Memory B cell (primary cell): ENCODE measurements around the gene ST7.

Experiments
- ATAC-seq: fragments of 150-1000 bp; cut with Tn5 transposase; 2 replicates; pipeline ENCODE4 v1.10.0; 2021; ENCODE audit warnings: low read depth, mild to moderate bottlenecking, moderate library complexity
- DNase-seq, 2 donors: peaks; one replicate each; pipeline ENCODE4 v3.0.0; 2022; ENCODE audit warnings: low spot score in 2 of 2
- H3K27ac Mint-ChIP-seq: one replicate; pipeline ENCODE4 v1.8.0; 2022; ENCODE audit warnings: mild to moderate bottlenecking, moderate library complexity, mixed read lengths
- H3K27me3 Mint-ChIP-seq: one replicate; pipeline ENCODE4 v1.8.0; 2022; ENCODE audit warnings: mixed read lengths
- H3K36me3 Mint-ChIP-seq: one replicate; pipeline ENCODE4 v1.8.0; 2022; ENCODE audit warnings: mild to moderate bottlenecking, mixed read lengths
- H3K4me1 Mint-ChIP-seq: one replicate; pipeline ENCODE4 v1.8.0; 2022; ENCODE audit warnings: mixed read lengths
- H3K4me3 Mint-ChIP-seq: one replicate; pipeline ENCODE4 v1.8.0; 2022; ENCODE audit warnings: mild to moderate bottlenecking, moderate library complexity, mixed read lengths
- H3K9me3 Mint-ChIP-seq: one replicate; pipeline ENCODE4 v1.8.0; 2022; ENCODE audit warnings: mixed read lengths

ST7 gene

DNA sequence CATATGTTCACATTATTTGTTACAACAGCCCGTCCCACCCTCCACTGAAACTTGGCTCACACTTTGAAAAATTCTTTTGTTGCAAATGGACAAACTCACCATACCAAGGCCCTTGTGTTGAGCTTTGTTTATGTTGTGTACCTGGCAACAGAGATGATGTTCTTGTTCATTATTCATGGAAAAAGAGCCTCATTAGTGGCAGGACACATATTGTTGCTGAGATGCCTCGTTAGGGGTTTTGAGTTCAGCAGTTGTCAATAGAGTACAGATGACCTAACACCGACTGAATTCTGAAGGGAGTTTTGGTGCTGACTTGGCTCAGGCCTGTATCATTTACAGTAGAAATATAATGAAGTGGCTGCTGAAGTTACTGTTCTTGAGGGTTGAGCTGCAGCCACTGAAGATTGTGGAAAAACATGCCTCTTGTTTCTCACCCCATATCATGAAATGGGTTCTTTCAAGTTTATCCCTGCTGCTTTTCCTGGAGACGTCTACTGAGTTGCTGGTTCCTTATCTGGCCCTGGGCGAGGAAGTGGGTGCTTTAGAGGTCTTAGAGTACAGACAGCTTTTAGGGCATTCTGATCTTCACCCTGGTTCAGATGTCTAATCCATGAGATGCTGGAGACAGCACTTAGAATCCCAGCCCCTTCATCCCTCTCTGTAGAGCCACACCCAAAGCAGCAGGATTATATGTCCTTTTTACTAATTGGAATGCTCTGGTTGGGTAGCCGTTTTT lies 219.9 kb downstream of the ST7 start:
- no peak for DNase-seq
- Mint-ChIP-seq H3K27ac (no peak overlapping the region), H3K27me3 (no peaks in the 10 kb centered on the region), H3K4me1 (no peaks in the 10 kb centered on the region), H3K4me3 (no peak overlapping the region), H3K9me3 (no peaks in the 10 kb centered on the region), H3K36me3 (peaks cover 21% of the 10 kb centered on the region)
- ATAC-seq: no peak

- Mint-ChIP-seq H3K27me3 (no peaks in the 10 kb centered on the region), H3K4me3 (no peak overlapping the region), H3K27ac (no peak overlapping the region), H3K4me1 (no peaks in the 10 kb centered on the region), H3K9me3 (no peaks in the 10 kb centered on the region), H3K36me3 (peaks cover 21% of the 10 kb centered on the region)
- DNase-seq: no peak
- no peak for ATAC-seq
Observed at GRCh38 chr7:117176206-117176605, 222.9 kb downstream of the ST7 start.

DNA sequence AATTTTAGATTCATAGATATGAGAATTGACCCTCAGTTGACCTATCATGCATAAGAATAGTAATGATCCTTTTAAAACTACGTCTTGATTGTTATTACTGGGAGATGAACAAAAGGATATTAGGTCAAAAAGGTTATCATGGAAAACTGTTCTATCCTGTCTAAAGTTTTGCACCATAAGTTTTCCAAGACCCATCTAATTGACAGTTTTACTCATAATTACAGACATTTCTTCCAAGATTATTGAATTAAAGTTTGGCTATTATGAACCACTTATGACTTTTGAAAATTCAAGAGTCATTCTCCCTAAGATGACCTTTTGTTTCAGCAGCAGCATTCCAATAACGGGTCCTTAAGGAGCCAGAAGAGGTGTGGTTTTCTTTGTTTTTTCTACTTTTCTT lies 225.3 kb downstream of the ST7 start:
- DNase-seq (no peak), ATAC-seq (no peak)
- peaks cover 2% of the 10 kb centered on the region for H3K9me3 Mint-ChIP-seq
- no peaks in the 10 kb centered on the region for H3K27me3 Mint-ChIP-seq
- no peaks in the 10 kb centered on the region for H3K4me1 Mint-ChIP-seq
- H3K4me3 Mint-ChIP-seq: no peak overlapping the region
- H3K27ac Mint-ChIP-seq: no peak overlapping the region
- peaks cover 17% of the 10 kb centered on the region for H3K36me3 Mint-ChIP-seq

GRCh38 chr7:117179701-117180100 lies 226.4 kb downstream of the ST7 start:
- Mint-ChIP-seq H3K36me3 (peaks cover 21% of the 10 kb centered on the region), H3K4me1 (no peaks in the 10 kb centered on the region), H3K27ac (no peak overlapping the region), H3K4me3 (no peak overlapping the region), H3K9me3 (peaks cover 3% of the 10 kb centered on the region), H3K27me3 (no peaks in the 10 kb centered on the region)
- DNase-seq: no peak
- no peak for ATAC-seq

DNA sequence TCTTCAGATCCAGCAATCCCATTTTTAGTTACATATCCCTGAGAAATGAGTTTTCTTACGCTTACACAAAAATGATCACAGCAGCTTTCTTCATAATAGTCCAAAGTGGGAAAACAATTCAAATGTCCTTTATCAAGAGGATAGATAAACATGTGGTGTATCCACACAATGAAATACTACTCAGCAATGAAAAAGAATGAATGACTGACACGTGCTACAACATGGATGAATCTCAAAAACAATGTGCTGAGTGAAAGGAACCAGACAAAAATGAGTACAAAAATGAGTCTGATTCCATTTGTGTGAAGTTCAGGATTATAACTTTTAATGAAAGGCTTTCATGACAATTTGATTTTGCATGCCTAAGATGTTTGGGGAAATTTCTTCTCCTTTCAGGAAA lies 230.4 kb downstream of the ST7 start:
- no peak overlapping the region for H3K4me3 Mint-ChIP-seq
- ATAC-seq (no peak), DNase-seq (no peak)
- no peaks in the 10 kb centered on the region for H3K27me3 Mint-ChIP-seq
- H3K9me3 Mint-ChIP-seq: peaks cover 3% of the 10 kb centered on the region
- no peak overlapping the region for H3K27ac Mint-ChIP-seq
- H3K4me1 Mint-ChIP-seq: no peaks in the 10 kb centered on the region
- H3K36me3 Mint-ChIP-seq: peaks cover 17% of the 10 kb centered on the region

DNA sequence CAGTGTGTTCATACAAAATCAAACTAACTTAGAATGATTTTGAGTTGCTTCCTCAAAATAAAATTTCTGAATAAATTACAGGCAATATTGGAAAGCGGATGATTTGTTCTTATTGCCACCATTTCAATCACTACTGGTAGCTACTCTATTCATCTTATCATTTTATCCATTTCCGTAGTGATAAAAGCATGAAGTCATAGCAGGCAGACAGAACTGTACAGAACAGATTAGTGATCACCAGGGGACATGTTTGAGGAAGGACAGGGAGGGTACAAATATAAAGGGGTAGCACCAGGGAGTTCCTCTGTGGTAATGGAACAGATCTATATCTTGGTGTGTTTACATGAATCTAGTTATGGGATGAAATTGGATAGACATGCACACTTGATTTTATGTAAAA lies 231.1 kb downstream of the ST7 start:
- Mint-ChIP-seq H3K27ac (no peak overlapping the region), H3K27me3 (no peaks in the 10 kb centered on the region), H3K36me3 (peaks cover 17% of the 10 kb centered on the region), H3K4me1 (no peaks in the 10 kb centered on the region), H3K9me3 (peaks cover 3% of the 10 kb centered on the region), H3K4me3 (no peak overlapping the region)
- DNase-seq: no peak
- no peak for ATAC-seq

- no peak overlapping the region for H3K27ac Mint-ChIP-seq
- H3K36me3 Mint-ChIP-seq: peaks cover 23% of the 10 kb centered on the region
- ATAC-seq: no peak
- peaks cover 3% of the 10 kb centered on the region for H3K9me3 Mint-ChIP-seq
- H3K27me3 Mint-ChIP-seq: no peaks in the 10 kb centered on the region
- no peaks in the 10 kb centered on the region for H3K4me1 Mint-ChIP-seq
- DNase-seq: no peak
- no peak overlapping the region for H3K4me3 Mint-ChIP-seq
Observed at GRCh38 chr7:117185124-117185523, 231.8 kb downstream of the ST7 start.

GRCh38 chr7:117186218-117187010 lies 233.1 kb downstream of the ST7 start:
- Mint-ChIP-seq H3K9me3 (peaks cover 3% of the 10 kb centered on the region), H3K27ac (no peak overlapping the region), H3K4me3 (no peak overlapping the region), H3K36me3 (peaks cover 26% of the 10 kb centered on the region), H3K27me3 (no peaks in the 10 kb centered on the region), H3K4me1 (no peaks in the 10 kb centered on the region)
- DNase-seq (no peak), ATAC-seq (no peak)

GRCh38 chr7:117188376-117188775 lies 235.1 kb downstream of the ST7 start:
- H3K4me3 Mint-ChIP-seq: no peak overlapping the region
- H3K27me3 Mint-ChIP-seq: no peaks in the 10 kb centered on the region
- ATAC-seq (no peak), DNase-seq (no peak)
- H3K36me3 Mint-ChIP-seq: peaks cover 20% of the 10 kb centered on the region
- H3K9me3 Mint-ChIP-seq: peaks cover 3% of the 10 kb centered on the region
- H3K27ac Mint-ChIP-seq: no peak overlapping the region
- H3K4me1 Mint-ChIP-seq: no peaks in the 10 kb centered on the region

DNA sequence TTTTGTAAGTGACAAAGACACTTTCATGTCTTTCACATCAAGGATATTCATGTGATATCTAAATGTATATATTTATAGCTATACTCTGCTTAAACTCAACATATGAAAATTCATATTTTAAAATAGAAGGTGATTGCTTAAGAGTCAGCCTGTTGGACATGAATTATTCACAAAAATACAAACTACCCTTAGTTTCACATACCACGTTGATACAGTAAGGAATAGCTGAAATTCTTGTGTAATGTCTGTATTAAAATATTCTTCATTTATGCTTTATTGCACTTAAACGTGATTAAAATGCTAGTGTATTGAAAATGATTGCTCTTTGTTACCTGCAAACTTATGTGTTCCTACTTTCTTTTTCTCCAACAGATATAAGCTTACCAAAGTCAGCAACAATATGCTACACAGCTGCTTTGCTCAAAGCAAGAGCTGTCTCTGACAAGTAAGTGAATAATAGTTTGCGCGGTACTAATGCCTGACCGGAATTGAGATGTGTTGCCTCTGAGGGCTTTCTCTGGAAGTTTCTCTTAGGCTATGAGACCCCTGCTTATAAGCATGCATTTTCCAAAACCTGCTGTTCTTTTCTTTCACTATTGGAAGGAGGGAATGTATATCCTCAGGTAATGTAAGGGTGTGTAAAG lies 235.8 kb downstream of the ST7 start:
- Mint-ChIP-seq H3K4me3 (no peak overlapping the region), H3K4me1 (no peaks in the 10 kb centered on the region), H3K9me3 (no peaks in the 10 kb centered on the region), H3K27me3 (no peaks in the 10 kb centered on the region), H3K36me3 (peaks cover 17% of the 10 kb centered on the region), H3K27ac (no peak overlapping the region)
- ATAC-seq (no peak), DNase-seq (no peak)

DNA sequence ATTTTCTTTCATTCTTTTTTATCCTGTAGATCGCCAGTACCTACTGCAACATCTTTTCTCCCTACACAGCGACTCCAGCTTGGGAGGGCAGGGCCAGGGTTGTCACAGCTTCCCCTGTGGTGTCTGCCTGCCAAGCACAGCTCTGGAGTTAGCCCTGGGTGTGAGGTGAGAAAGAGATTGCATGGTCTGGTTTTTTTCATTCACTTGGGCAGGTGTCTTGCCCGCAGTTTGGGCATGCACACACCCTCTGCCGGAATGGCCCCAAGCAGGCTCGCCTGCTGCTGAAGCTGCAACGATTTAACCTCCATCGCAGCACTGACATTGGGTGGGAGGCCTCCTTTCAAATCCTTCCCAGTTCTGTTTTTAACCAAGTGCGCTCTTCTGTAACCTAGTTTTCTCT lies 236.8 kb downstream of the ST7 start:
- H3K9me3 Mint-ChIP-seq: no peaks in the 10 kb centered on the region
- ATAC-seq (no peak), DNase-seq (no peak)
- H3K27me3 Mint-ChIP-seq: no peaks in the 10 kb centered on the region
- H3K4me1 Mint-ChIP-seq: no peaks in the 10 kb centered on the region
- no peak overlapping the region for H3K4me3 Mint-ChIP-seq
- H3K27ac Mint-ChIP-seq: no peak overlapping the region
- H3K36me3 Mint-ChIP-seq: peaks cover 23% of the 10 kb centered on the region

DNA sequence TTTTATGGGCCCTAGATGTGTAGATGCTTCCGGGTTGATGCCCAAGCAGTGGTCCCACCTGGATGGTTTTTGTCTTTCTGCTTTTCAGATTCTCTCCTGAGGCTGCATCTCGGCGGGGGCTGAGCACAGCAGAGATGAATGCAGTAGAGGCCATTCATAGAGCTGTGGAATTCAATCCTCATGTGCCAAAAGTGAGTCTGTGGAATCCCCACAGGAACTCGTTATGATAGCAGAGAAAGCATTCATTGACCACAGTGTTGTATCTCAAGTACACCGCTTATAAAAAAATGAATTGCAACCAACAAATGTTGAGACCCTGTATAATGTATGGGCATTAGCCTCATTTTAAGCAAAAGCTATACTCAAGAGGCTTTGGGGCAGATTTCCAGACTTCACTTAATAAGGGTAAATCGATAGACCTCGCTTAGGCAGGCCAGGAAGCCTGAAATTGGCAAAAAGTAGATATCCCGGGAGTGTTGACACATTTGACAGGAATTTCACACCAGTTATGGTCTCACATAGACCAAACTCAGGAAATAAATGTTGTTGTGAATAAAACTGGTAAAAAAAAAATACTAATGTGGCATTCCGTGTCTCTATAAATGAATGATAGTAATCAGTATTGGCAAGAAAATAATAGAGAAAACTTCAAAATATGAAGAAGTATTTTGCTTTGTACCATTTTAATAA lies 237.6 kb downstream of the ST7 start:
- Mint-ChIP-seq H3K4me1 (no peaks in the 10 kb centered on the region), H3K36me3 (peaks cover 28% of the 10 kb centered on the region), H3K9me3 (peaks cover 2% of the 10 kb centered on the region), H3K27ac (no peak overlapping the region), H3K4me3 (no peak overlapping the region), H3K27me3 (no peaks in the 10 kb centered on the region)
- DNase-seq: no peak
- ATAC-seq: no peak

GRCh38 chr7:117192108-117192507 lies 238.8 kb downstream of the ST7 start:
- peaks cover 28% of the 10 kb centered on the region for H3K36me3 Mint-ChIP-seq
- H3K27me3 Mint-ChIP-seq: no peaks in the 10 kb centered on the region
- no peak overlapping the region for H3K4me3 Mint-ChIP-seq
- ATAC-seq (no peak), DNase-seq (no peak)
- H3K27ac Mint-ChIP-seq: no peak overlapping the region
- H3K9me3 Mint-ChIP-seq: peaks cover 2% of the 10 kb centered on the region
- H3K4me1 Mint-ChIP-seq: no peaks in the 10 kb centered on the region

DNA sequence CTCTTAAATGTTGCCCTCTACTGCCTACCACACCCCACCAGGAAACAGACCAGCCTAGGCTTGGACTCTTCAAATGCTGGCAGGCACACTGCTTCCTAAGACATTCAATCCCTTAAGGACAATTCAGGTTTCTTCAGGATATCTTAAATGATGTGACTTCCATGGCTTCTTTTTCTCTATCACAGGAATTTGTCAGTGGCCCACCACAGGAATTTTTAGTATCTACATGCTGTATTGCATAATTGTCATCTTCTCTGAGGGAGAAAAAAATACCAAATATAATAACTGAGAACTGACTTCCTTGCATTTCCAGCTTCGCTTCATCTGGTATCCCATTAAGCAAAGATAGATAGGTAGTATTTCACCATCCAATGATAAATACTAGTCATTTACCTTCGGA lies 240.3 kb downstream of the ST7 start:
- Mint-ChIP-seq H3K36me3 (peaks cover 29% of the 10 kb centered on the region), H3K27ac (no peak overlapping the region), H3K4me1 (no peaks in the 10 kb centered on the region), H3K4me3 (no peak overlapping the region), H3K27me3 (no peaks in the 10 kb centered on the region), H3K9me3 (peaks cover 2% of the 10 kb centered on the region)
- ATAC-seq (no peak), DNase-seq (no peak)
